BJ (cell line): ENCODE measurements around the gene DOCK4. TPM values are rescaled to one million over a fixed set of nuclear protein-coding genes. Genes with fewer than 3 reads are reported as not detected.

Experiments used
- CTCF ChIA-PET: fragments of 350-600 bp; formaldehyde crosslinking; extraction: SDS; loops from one replicate; lab custom pipeline; 2021; ENCODE audit warnings: antibody characterized with exemption, inconsistent platforms; lab: Yijun Ruan, JAX
- POLR2A ChIA-PET: fragments of 300-600 bp; sonication (Branson Sonifier 250); formaldehyde crosslinking; extraction: SDS; loops from one replicate; lab custom pipeline; 2021; ENCODE audit warnings: antibody characterized with exemption; lab: Charles Lee
- DNase-seq: peaks from one replicate; pipeline ENCODE4 v3.0.0-alpha.2; 2011; ENCODE audit warnings: low read depth
- H3K27me3 ChIP-seq: 2 replicates; pipeline ENCODE4 v1.6.0; 2011; ENCODE audit warnings: low read length; ENCODE audit not compliant: control insufficient read depth, insufficient read depth
- H3K36me3 ChIP-seq: 2 replicates; pipeline ENCODE4 v1.5.1; 2011; ENCODE audit warnings: low read length; ENCODE audit not compliant: control insufficient read depth, insufficient read depth
- H3K4me3 ChIP-seq: 2 replicates; pipeline ENCODE4 v1.5.1; 2011; ENCODE audit warnings: low read depth, mild to moderate bottlenecking, control low read depth, low read length
- polyA plus RNA-seq: library from polyadenylated mRNA; depleted of rRNA; stranded (reverse); fragments of >200 nt; gene quantifications from 2 replicates; pipeline ENCODE4 v1.2.3, GENCODE V29; 2011
- TF ChIP-seq, protein P1 (sequence below): IDR thresholded peaks from 2 replicates; pipeline ENCODE4 v1.5.1; 2011; ENCODE audit warnings: low read depth, mild to moderate bottlenecking, control low read depth, inconsistent platforms, low read length, moderate library complexity; ENCODE audit not compliant: insufficient read depth

DOCK4 gene
- polyA plus RNA-seq, 1 experiment: 0.15 TPM

DNA sequence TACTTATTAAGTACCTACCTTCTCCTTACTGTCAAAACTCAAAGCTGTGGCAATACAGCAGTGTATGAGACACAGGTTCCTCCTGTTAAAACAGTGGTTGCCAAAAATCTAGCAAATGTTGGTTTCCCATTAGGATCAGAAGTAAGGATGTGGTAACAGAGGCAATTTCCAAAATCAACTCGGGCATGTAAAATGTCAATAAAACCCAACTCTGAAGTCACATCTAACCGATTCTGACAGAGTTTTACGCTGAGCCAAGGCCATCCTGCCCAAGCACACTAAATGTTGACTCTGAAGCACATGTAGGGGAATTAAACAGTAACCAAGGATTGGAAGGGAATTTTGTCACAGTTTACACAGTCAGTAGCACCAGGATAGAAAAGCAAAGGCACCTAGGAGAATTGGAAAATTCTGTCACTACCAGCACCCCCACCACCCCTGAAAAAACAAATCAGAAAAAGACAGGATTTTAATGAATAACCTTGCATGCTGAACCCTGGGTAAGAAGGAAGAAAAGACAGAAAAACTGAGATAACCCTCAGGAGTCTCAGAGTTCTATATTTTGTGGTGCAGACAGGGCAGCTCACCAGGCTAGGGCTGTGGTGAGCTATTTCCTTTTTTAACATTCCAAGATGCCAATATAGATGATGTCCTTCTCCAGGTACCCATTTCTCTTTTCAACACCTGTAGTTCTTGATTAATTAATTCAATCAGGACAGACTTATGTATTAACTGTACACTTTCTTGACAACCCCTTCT, 119.5 kb downstream of the DOCK4 start:
- ChIA-PET CTCF (interaction anchor here (0.6 kb wide), 1 partner anchor 346 kb away, joined by 3 read pairs; no protein-coding TSS in a partner anchor), POLR2A (no interaction called here)

DNA sequence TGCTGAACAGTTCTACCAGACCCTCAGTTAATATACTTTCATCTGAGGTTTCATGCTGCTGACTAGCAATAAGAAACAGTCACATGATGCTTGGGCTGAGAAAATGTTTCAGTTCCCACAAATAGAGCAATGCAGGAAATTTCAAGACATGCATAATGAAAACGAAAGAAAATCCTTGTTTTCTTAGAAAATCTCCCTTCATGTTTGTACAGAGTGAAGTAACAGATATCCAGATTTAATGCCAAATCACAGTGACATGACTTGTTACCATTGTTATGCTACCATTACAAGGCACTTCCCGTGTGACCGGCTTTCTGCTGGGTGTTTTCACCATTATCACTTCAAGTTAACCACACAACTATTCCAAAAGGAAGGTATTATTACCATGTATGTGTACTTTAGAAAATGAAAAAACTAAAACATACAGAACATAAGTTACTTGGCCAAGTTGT, 121.7 kb downstream of the DOCK4 start:
- TF ChIP-seq, protein P1, sequence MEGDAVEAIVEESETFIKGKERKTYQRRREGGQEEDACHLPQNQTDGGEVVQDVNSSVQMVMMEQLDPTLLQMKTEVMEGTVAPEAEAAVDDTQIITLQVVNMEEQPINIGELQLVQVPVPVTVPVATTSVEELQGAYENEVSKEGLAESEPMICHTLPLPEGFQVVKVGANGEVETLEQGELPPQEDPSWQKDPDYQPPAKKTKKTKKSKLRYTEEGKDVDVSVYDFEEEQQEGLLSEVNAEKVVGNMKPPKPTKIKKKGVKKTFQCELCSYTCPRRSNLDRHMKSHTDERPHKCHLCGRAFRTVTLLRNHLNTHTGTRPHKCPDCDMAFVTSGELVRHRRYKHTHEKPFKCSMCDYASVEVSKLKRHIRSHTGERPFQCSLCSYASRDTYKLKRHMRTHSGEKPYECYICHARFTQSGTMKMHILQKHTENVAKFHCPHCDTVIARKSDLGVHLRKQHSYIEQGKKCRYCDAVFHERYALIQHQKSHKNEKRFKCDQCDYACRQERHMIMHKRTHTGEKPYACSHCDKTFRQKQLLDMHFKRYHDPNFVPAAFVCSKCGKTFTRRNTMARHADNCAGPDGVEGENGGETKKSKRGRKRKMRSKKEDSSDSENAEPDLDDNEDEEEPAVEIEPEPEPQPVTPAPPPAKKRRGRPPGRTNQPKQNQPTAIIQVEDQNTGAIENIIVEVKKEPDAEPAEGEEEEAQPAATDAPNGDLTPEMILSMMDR: no peak
- DNase-seq: no peak
- CTCF ChIA-PET: no interaction called here

More for the DNA sequence above, 119.5 kb downstream of the DOCK4 start:
- DNase-seq: no peak
- H3K4me3 ChIP-seq: no peak overlapping the region
- TF ChIP-seq, protein P1: no peak
- no peaks in the 10 kb centered on the region for H3K36me3 ChIP-seq
- no peaks in the 10 kb centered on the region for H3K27me3 ChIP-seq

DNA sequence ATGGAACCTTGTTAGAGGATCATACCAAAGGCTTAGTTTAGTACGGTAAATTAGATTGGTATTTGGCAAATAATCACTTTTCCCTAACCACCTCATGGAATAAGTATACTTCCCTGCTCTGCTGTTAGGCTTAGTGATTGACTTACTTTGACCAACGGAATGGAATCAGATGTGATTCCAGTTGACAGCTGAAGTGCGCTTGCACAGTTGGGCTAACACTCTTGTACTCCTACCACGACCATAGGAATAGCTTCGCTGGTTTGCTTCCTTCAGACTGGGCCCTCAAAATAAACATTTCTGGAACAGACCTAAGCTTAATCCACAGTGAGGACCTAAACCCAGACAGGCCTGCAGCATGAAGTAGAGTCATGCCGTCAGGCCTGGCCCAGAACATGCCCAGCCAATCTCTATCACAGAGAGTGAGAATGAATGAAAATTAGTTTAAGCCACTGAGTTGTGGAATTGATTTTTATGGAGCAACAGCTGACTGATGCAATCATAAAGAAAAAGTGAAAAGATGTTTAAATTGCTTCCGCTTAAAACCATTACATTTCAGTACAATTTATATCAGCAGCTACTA, 122.3 kb downstream of the DOCK4 start:
- ChIA-PET CTCF (interaction anchor here (1.0 to 1.6 kb wide), 2 partner anchors 10 to 16 kb away, joined by 3 read pairs; no protein-coding TSS in a partner anchor), POLR2A (no interaction called here)
- no peak overlapping the region for H3K4me3 ChIP-seq
- DNase-seq: no peak
- no peaks in the 10 kb centered on the region for H3K27me3 ChIP-seq
- TF ChIP-seq, protein P1: no peak
- no peaks in the 10 kb centered on the region for H3K36me3 ChIP-seq

More for the DNA sequence above, 121.7 kb downstream of the DOCK4 start:
- POLR2A ChIA-PET: no interaction called here
- Histone ChIP-seq H3K36me3 (no peaks in the 10 kb centered on the region), H3K4me3 (no peak overlapping the region), H3K27me3 (no peaks in the 10 kb centered on the region)

DNA sequence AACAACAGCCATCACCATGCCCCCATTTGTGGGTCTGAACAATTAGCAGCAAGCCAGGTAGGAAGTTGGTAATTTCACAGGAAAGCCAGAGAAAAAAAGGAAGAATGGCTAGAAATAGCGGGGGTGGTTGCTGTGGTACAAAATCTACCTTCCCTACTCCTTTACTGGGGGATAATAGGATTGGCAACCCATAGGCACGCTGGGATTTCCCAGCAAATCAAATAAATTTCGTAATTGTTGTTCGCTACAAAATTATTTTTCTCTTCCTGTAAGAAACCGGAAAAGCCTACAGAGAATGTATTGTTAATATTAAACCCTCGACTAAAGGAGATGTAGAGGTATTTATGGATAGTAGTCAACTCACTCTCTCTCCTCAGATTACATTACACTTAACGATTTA, 123.9 kb downstream of the DOCK4 start:
- no peaks in the 10 kb centered on the region for H3K36me3 ChIP-seq
- ChIA-PET CTCF (no interaction called here), POLR2A (interaction anchor here (0.6 kb wide), 1 partner anchor 8 kb away, joined by 3 read pairs; no protein-coding TSS in a partner anchor)
- TF ChIP-seq, protein P1: no peak
- no peak for DNase-seq
- no peaks in the 10 kb centered on the region for H3K27me3 ChIP-seq
- H3K4me3 ChIP-seq: no peak overlapping the region

DNA sequence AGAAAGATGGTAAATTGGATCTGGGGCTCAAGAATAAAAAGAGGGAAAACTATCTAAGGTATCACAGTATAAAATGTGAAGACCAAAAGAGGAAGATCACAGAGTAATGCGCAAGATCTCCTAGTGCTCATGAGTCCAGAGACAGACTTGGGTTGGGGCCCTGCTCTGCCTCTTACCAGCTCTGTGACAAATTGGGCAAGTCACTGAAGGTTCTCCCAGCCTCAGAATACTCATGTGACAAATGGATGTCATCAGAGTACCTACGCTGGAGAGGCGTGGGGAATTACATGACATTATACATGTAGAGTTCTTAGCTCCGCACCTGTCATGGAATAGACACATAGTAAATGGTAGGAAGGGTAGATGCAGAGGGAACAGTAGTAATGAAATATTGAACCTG, 124.4 kb downstream of the DOCK4 start:
- CTCF ChIA-PET: interaction anchor here (0.7 kb wide), 1 partner anchor 8 kb away, joined by 3 read pairs; no protein-coding TSS in a partner anchor
- no peaks in the 10 kb centered on the region for H3K27me3 ChIP-seq
- POLR2A ChIA-PET: interaction anchor here (0.6 kb wide), 1 partner anchor 9 kb away, joined by 3 read pairs; no protein-coding TSS in a partner anchor
- no peaks in the 10 kb centered on the region for H3K36me3 ChIP-seq
- H3K4me3 ChIP-seq: no peak overlapping the region
- DNase-seq: no peak
- TF ChIP-seq, protein P1: no peak
